GM12878 (cell line): Measurements from ENCODE around the gene ZNF646. TPM values are rescaled to one million over a fixed set of nuclear protein-coding genes. Genes with fewer than 3 reads are reported as not detected.
A peak's percentile ranks its signal among the peaks of the same experiment; 100 is the strongest.

ENCODE experiments used
- BCL11A ChIP-seq: IDR thresholded peaks from 2 replicates; pipeline ENCODE4 v1.6.1; 2011; ENCODE audit warnings: low read depth, low read length
- CHD1 ChIP-seq: IDR thresholded peaks from 2 replicates; pipeline ENCODE4 v1.6.1; 2012; ENCODE audit warnings: low read depth, low read length, improper control_type of control experiment
- DPF2 ChIP-seq: fragments of 450-650 bp; IDR thresholded peaks from 2 replicates; pipeline ENCODE4 v1.6.1; 2017; ENCODE audit warnings: mild to moderate bottlenecking
- EGR1 ChIP-seq, 2 experiments: IDR thresholded peaks; 1 replicate in 1 of 2; 2 replicates in 1 of 2; pipeline ENCODE4 v1.6.1; 2011 to 2012; ENCODE audit warnings: low read depth in 2 of 2, low read length in 2 of 2, borderline replicate concordance in 1 of 2, mild to moderate bottlenecking in 1 of 2, moderate library complexity in 1 of 2
- ETV6 ChIP-seq, 2 experiments: fragments of 450-650 bp in 1 of 2; IDR thresholded peaks in 1 of 2; conservative IDR thresholded peaks in 1 of 2; 2 replicates each; pipeline ENCODE4 v1.6.1; 2014; ENCODE audit warnings: antibody characterized with exemption in 1 of 2, borderline replicate concordance in 1 of 2, low read depth in 1 of 2, mild to moderate bottlenecking in 1 of 2, moderate library complexity in 1 of 2
- IKZF1 ChIP-seq: fragments of 450-650 bp; conservative IDR thresholded peaks from 2 replicates; pipeline ENCODE4 v1.6.1; 2017; ENCODE audit warnings: antibody characterized with exemption, mild to moderate bottlenecking
- IKZF2 ChIP-seq, 2 experiments: fragments of 450-650 bp; IDR thresholded peaks; 2 replicates each; pipeline ENCODE4 v1.6.1; 2017; ENCODE audit warnings: mild to moderate bottlenecking in 2 of 2, moderate library complexity in 2 of 2
- MYB ChIP-seq: fragments of 150-350 bp; IDR thresholded peaks from 2 replicates; pipeline ENCODE4 v1.6.1; 2014; ENCODE audit warnings: mild to moderate bottlenecking, low read depth, low read length, borderline replicate concordance
- NFXL1 ChIP-seq: fragments of 450-650 bp; IDR thresholded peaks from 2 replicates; pipeline ENCODE4 v1.6.1; 2017; ENCODE audit warnings: antibody characterized with exemption, mild to moderate bottlenecking, borderline replicate concordance
- NFYA ChIP-seq: IDR thresholded peaks from 2 replicates; pipeline ENCODE4 v1.6.1; 2011; ENCODE audit warnings: low read depth, mild to moderate bottlenecking, low read length, improper control_type of control experiment, borderline replicate concordance
- POLR2AphosphoS5 ChIP-seq: IDR thresholded peaks from 2 replicates; pipeline ENCODE4 v1.6.1; 2011; ENCODE audit warnings: mild to moderate bottlenecking, low read length, inconsistent platforms
- RAD21 ChIP-seq: IDR thresholded peaks from 2 replicates; pipeline ENCODE4 v1.6.1; 2011; ENCODE audit warnings: mild to moderate bottlenecking, low read depth, low read length, moderate library complexity; ENCODE audit not compliant: insufficient read depth
- RFX5 ChIP-seq: IDR thresholded peaks from 2 replicates; pipeline ENCODE4 v1.6.1; 2011; ENCODE audit warnings: low read depth, low read length, improper control_type of control experiment
- RUNX3 ChIP-seq: IDR thresholded peaks from 2 replicates; pipeline ENCODE4 v1.6.1; 2012; ENCODE audit warnings: low read length, inconsistent platforms
- SPI1 ChIP-seq: IDR thresholded peaks from 2 replicates; pipeline ENCODE4 v1.6.1; 2011; ENCODE audit warnings: low read depth, mild to moderate bottlenecking, low read length, moderate library complexity, borderline replicate concordance; ENCODE audit not compliant: insufficient read depth
- STAT1 ChIP-seq: fragments of 450-650 bp; conservative IDR thresholded peaks from 2 replicates; pipeline ENCODE4 v1.6.1; 2014; ENCODE audit warnings: antibody characterized with exemption, mild to moderate bottlenecking
- STAT3 ChIP-seq: IDR thresholded peaks from 2 replicates; pipeline ENCODE4 v1.6.1; 2011; ENCODE audit warnings: low read depth, low read length, improper control_type of control experiment
- SUZ12 ChIP-seq: fragments of 200-600 bp; sonication (generic); IDR thresholded peaks from one replicate; pipeline ENCODE4 v1.6.1; 2018; ENCODE audit warnings: antibody characterized with exemption, mild to moderate bottlenecking; ENCODE audit not compliant: unreplicated experiment
- TBL1XR1 ChIP-seq: IDR thresholded peaks from 2 replicates; pipeline ENCODE4 v1.6.1; 2012; ENCODE audit warnings: low read depth, low read length, improper control_type of control experiment
- TCF7 ChIP-seq: IDR thresholded peaks from 2 replicates; pipeline ENCODE4 v1.6.1; 2014; ENCODE audit warnings: antibody characterized with exemption, borderline replicate concordance
- polyA plus RNA-seq, 11 experiments: library from polyadenylated mRNA; depleted of rRNA in 4 of 11; unstranded in 6 of 11; stranded (reverse) in 5 of 11; fragments of >200 nt; fragmentation: Nextera tagmentation in 4 of 11; fragmentation: Illumina TruSeq in 1 of 11; extraction: Ambion mirVana in 4 of 11; extraction: Trizol in 1 of 11; gene quantifications; 1 replicate in 1 of 11; 2 replicates in 10 of 11; pipeline versions ENCODE4 v1.2.1 to v1.2.3, GENCODE V29; 2011 to 2016; ENCODE audit warnings: inconsistent platforms in 2 of 11, missing spikeins in 2 of 11, low read depth in 1 of 11
- total RNA-seq, 4 experiments: library from RNA; depleted of rRNA in 3 of 4; stranded (reverse); fragments of >200 nt in 3 of 4; fragmentation: Illumina TruSeq in 1 of 4; extraction: Trizol in 1 of 4; gene quantifications; 2 replicates each; pipeline versions ENCODE4 v1.2.1 to v1.2.3, GENCODE V29; 2013 to 2021
- TF ChIP-seq, protein P1 (sequence below): IDR thresholded peaks from 2 replicates; pipeline ENCODE4 v1.6.1; 2011; ENCODE audit warnings: mild to moderate bottlenecking, low read depth, low read length, moderate library complexity; ENCODE audit not compliant: insufficient replicate concordance
- TF ChIP-seq, protein P2 (sequence below), 3 experiments: IDR thresholded peaks in 2 of 3; conservative IDR thresholded peaks in 1 of 3; 2 replicates each; pipeline ENCODE4 v1.5.1; 2011; ENCODE audit warnings: low read depth in 3 of 3, low read length in 3 of 3, mild to moderate bottlenecking in 3 of 3, control low read depth in 2 of 3, moderate library complexity in 2 of 3, inconsistent platforms in 1 of 3, mixed read lengths in 1 of 3; ENCODE audit not compliant: control insufficient read depth in 2 of 3, insufficient read depth in 1 of 3; ENCODE audit errors: extremely low read depth in 1 of 3
- TF ChIP-seq, protein P3 (sequence below): fragments of 450-650 bp; IDR thresholded peaks from 2 replicates; pipeline ENCODE4 v1.6.1; 2017; ENCODE audit warnings: low read depth, mild to moderate bottlenecking, moderate library complexity
- TF ChIP-seq, protein P4 (sequence below): IDR thresholded peaks from 2 replicates; pipeline ENCODE4 v1.6.1; 2012; ENCODE audit warnings: low read length, inconsistent platforms

Gene ZNF646
- total and polyA plus RNA-seq, 10 of the 15 experiments (the other 5 are each of a cell fraction or from before 2014, with no cell fraction given), result 0.10 to 21.8 (median 6.4) TPM

DNA sequence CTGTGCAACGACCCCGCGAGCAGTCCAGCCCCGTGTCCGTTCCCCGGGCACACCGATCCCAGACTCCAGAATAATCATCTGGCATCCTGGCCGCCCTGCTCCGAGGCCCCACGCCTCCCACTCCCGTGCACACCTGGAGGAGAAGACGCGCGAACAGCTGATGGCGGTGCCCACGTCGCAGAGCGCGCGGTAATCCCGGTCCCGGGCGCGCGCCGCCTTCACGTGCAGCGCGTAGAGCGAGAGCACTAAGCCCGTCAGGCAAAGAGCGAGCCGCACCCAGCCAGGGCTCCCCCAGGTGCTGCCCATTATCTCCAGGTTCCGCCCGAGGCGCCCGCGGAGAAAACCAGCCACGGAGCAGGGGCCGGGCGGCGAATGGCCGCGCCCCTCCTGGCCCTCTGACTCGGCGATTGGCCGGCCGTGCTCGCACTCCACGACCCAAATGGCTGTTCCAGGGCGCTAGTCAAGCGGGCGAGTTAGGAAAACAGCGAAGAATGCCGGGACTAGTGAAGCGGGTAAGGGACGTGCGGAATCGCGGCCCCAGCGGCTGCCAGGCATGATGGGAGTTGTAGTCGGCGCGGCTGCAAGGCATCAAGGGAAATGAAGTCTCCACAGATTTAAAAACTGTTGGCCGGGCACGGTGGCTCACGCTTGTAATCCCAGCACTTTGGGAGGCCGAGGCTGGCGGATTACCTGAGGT is 20.4 kb downstream of the ZNF646 start, which contains the start of gene VKORC1 (continued):
- TF ChIP-seq, protein P1, sequence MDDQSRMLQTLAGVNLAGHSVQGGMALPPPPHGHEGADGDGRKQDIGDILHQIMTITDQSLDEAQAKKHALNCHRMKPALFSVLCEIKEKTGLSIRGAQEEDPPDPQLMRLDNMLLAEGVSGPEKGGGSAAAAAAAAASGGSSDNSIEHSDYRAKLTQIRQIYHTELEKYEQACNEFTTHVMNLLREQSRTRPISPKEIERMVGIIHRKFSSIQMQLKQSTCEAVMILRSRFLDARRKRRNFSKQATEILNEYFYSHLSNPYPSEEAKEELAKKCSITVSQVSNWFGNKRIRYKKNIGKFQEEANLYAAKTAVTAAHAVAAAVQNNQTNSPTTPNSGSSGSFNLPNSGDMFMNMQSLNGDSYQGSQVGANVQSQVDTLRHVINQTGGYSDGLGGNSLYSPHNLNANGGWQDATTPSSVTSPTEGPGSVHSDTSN, result peak; percentile 64
- TF ChIP-seq STAT3 (no peak), MYB (no peak), NFXL1 (no peak), SUZ12 (no peak), POLR2AphosphoS5 (no peak), STAT1 (no peak; the same call in 1 of the 2 replicates), DPF2 (no peak; the same call in none of the 2 replicates), SPI1 (no peak), TBL1XR1 (no peak; the same call in 1 of the 2 replicates), NFYA (no peak), ETV6 (conservative IDR thresholded peaks at IDR 0.05 in 1 of 2, IDR thresholded peaks at IDR 0.05 in 1 of 2; ENCODE audit: borderline replicate concordance in 1 of 2, low read depth in 1 of 2) (no peak), TCF7 (no peak), CHD1 (no peak), BCL11A (no peak), IKZF1 (peak; percentile 96), RFX5 (no peak), EGR1 (IDR thresholded peaks at IDR 0.05; ENCODE audit: borderline replicate concordance in 1 of 2, low read depth in 2 of 2, low read length in 2 of 2) (no peak), IKZF2 (IDR thresholded peaks at IDR 0.05) (peak; percentile 82), RUNX3 (no peak), RAD21 (no peak)
- TF ChIP-seq, protein P2, sequence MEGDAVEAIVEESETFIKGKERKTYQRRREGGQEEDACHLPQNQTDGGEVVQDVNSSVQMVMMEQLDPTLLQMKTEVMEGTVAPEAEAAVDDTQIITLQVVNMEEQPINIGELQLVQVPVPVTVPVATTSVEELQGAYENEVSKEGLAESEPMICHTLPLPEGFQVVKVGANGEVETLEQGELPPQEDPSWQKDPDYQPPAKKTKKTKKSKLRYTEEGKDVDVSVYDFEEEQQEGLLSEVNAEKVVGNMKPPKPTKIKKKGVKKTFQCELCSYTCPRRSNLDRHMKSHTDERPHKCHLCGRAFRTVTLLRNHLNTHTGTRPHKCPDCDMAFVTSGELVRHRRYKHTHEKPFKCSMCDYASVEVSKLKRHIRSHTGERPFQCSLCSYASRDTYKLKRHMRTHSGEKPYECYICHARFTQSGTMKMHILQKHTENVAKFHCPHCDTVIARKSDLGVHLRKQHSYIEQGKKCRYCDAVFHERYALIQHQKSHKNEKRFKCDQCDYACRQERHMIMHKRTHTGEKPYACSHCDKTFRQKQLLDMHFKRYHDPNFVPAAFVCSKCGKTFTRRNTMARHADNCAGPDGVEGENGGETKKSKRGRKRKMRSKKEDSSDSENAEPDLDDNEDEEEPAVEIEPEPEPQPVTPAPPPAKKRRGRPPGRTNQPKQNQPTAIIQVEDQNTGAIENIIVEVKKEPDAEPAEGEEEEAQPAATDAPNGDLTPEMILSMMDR (IDR thresholded peaks at IDR 0.05 in 2 of 3, conservative IDR thresholded peaks at IDR 0.05 in 1 of 3; ENCODE audit: control insufficient read depth in 2 of 3, extremely low read depth in 1 of 3, insufficient read depth in 1 of 3, low read depth in 3 of 3, low read length in 3 of 3), result no peak
- TF ChIP-seq, protein P3, sequence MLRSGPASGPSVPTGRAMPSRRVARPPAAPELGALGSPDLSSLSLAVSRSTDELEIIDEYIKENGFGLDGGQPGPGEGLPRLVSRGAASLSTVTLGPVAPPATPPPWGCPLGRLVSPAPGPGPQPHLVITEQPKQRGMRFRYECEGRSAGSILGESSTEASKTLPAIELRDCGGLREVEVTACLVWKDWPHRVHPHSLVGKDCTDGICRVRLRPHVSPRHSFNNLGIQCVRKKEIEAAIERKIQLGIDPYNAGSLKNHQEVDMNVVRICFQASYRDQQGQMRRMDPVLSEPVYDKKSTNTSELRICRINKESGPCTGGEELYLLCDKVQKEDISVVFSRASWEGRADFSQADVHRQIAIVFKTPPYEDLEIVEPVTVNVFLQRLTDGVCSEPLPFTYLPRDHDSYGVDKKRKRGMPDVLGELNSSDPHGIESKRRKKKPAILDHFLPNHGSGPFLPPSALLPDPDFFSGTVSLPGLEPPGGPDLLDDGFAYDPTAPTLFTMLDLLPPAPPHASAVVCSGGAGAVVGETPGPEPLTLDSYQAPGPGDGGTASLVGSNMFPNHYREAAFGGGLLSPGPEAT, result peak; percentile 70; the same call in 1 of the 2 replicates
- TF ChIP-seq, protein P4, sequence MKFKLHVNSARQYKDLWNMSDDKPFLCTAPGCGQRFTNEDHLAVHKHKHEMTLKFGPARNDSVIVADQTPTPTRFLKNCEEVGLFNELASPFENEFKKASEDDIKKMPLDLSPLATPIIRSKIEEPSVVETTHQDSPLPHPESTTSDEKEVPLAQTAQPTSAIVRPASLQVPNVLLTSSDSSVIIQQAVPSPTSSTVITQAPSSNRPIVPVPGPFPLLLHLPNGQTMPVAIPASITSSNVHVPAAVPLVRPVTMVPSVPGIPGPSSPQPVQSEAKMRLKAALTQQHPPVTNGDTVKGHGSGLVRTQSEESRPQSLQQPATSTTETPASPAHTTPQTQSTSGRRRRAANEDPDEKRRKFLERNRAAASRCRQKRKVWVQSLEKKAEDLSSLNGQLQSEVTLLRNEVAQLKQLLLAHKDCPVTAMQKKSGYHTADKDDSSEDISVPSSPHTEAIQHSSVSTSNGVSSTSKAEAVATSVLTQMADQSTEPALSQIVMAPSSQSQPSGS, result no peak
